H1 (cell line): ENCODE data around the gene SFMBT2. TPM values are rescaled to one million over a fixed set of nuclear protein-coding genes. Genes with fewer than 3 reads are reported as not detected.

Experiments
- CTCF ChIA-PET: fragments of 300-600 bp; sonication (Branson Sonifier 250); formaldehyde crosslinking; loops from one replicate; lab custom pipeline; 2021; ENCODE audit not compliant: partially characterized antibody; lab: Charles Lee
- POLR2A ChIA-PET: fragments of 300-600 bp; sonication (Branson Sonifier 250); formaldehyde crosslinking; loops from one replicate; lab custom pipeline; 2021; ENCODE audit warnings: inconsistent platforms; ENCODE audit not compliant: partially characterized antibody; lab: Charles Lee
- DNase-seq, 2 experiments: peaks; one replicate each; pipeline versions ENCODE4 v3.0.0 to v3.0.0-alpha.2; 2010 to 2022; ENCODE audit warnings: low spot score in 2 of 2, low read depth in 1 of 2, mixed read lengths in 1 of 2
- FAIRE-seq: peaks from 2 replicates; lab custom pipeline; 2011; peaks lifted over from hg19 to GRCh38; lab: Jason Lieb, UNC
- H2AFZ ChIP-seq: 2 replicates; pipeline ENCODE4 v1.8.1; 2012; ENCODE audit warnings: low read length, inconsistent platforms
- H2AK5ac ChIP-seq: 2 replicates; pipeline ENCODE4 v1.6.1; 2013; ENCODE audit warnings: low read depth, low read length
- H2BK120ac ChIP-seq: replicated peaks from 2 replicates; pipeline ENCODE3; 2013; ENCODE audit warnings: low read depth, low read length, inconsistent platforms
- H2BK12ac ChIP-seq: 2 replicates; pipeline ENCODE4 v1.6.1; 2013; ENCODE audit warnings: low read depth, low read length
- H2BK15ac ChIP-seq: 2 replicates; pipeline ENCODE4 v1.6.1; 2013; ENCODE audit warnings: low read length
- H2BK20ac ChIP-seq: 2 replicates; pipeline ENCODE4 v1.6.1; 2013; ENCODE audit warnings: low read length
- H2BK5ac ChIP-seq: 2 replicates; pipeline ENCODE4 v1.6.1; 2013; ENCODE audit warnings: low read depth, low read length
- H3K14ac ChIP-seq: 2 replicates; pipeline ENCODE4 v1.6.1; 2013; ENCODE audit warnings: inconsistent platforms; ENCODE audit not compliant: insufficient read length
- H3K18ac ChIP-seq: 2 replicates; pipeline ENCODE4 v1.6.1; 2013; ENCODE audit warnings: low read length; ENCODE audit errors: extremely low read depth
- H3K23ac ChIP-seq: 2 replicates; pipeline ENCODE4 v1.6.1; 2013; ENCODE audit warnings: inconsistent platforms; ENCODE audit not compliant: insufficient read length
- H3K23me2 ChIP-seq: 2 replicates; pipeline ENCODE4 v1.6.1; 2013; ENCODE audit warnings: low read depth, low read length
- H3K27ac ChIP-seq: 2 replicates; pipeline ENCODE4 v1.6.1; 2011; ENCODE audit warnings: low read depth, low read length, inconsistent platforms
- H3K27me3 ChIP-seq, 4 experiments: replicated peaks in 1 of 4; 1 replicate in 1 of 4; 2 replicates in 3 of 4; pipeline versions ENCODE4 v1.6.1 to v1.8.1; 2011 to 2013; ENCODE audit warnings: low read length in 3 of 4, mild to moderate bottlenecking in 3 of 4, inconsistent platforms in 2 of 4, mixed read lengths in 2 of 4, moderate library complexity in 1 of 4; ENCODE audit not compliant: control insufficient read depth in 3 of 4, insufficient read depth in 3 of 4; ENCODE audit errors: extremely low read depth in 1 of 4
- H3K36me3 ChIP-seq, 4 experiments: 2 replicates each; pipeline versions ENCODE4 v1.6.1 to v1.8.1; 2011 to 2013; ENCODE audit warnings: mild to moderate bottlenecking in 4 of 4, low read length in 3 of 4, moderate library complexity in 2 of 4, control low read depth in 1 of 4, inconsistent platforms in 1 of 4; ENCODE audit not compliant: insufficient read depth in 4 of 4, control insufficient read depth in 2 of 4
- H3K4ac ChIP-seq: replicated peaks from 2 replicates; pipeline ENCODE3; 2013; ENCODE audit warnings: low read length, low read depth, mixed read lengths, inconsistent platforms; ENCODE audit not compliant: insufficient read length
- H3K4me1 ChIP-seq, 4 experiments: replicated peaks in 1 of 4; 1 replicate in 1 of 4; 2 replicates in 3 of 4; pipeline versions ENCODE4 v1.6.1 to v1.8.1; 2011 to 2013; ENCODE audit warnings: low read length in 3 of 4, inconsistent platforms in 2 of 4, mixed read lengths in 1 of 4; ENCODE audit not compliant: insufficient read depth in 4 of 4, control insufficient read depth in 3 of 4
- H3K4me2 ChIP-seq, 2 experiments: 2 replicates each; pipeline versions ENCODE4 v1.6.1 to v1.8.1; 2011 to 2013; ENCODE audit warnings: low read depth in 2 of 2, low read length in 2 of 2, control low read depth in 1 of 2, inconsistent platforms in 1 of 2, mild to moderate bottlenecking in 1 of 2; ENCODE audit not compliant: insufficient read depth in 1 of 2
- H3K4me3 ChIP-seq, 4 experiments: fragments of 200-600, 300-600 bp in 1 of 4; sonication (generic), shearing (Covaris generic), sonication (Bioruptor Twin) in 1 of 4; 2 replicates each; pipeline versions ENCODE4 v1.5.1 to v1.8.1; 2011 to 2016; ENCODE audit warnings: low read length in 4 of 4, low read depth in 3 of 4, control low read depth in 2 of 4, inconsistent platforms in 2 of 4, mild to moderate bottlenecking in 2 of 4, mixed read lengths in 1 of 4, moderate library complexity in 1 of 4; ENCODE audit not compliant: insufficient read depth in 2 of 4; ENCODE audit errors: extremely low read depth in 1 of 4
- H3K56ac ChIP-seq: replicated peaks from 2 replicates; pipeline ENCODE3; 2013; ENCODE audit warnings: low read depth, mild to moderate bottlenecking, mixed read lengths, low read length, inconsistent platforms; ENCODE audit not compliant: insufficient read length
- H3K79me1 ChIP-seq: 2 replicates; pipeline ENCODE4 v1.6.1; 2013; ENCODE audit warnings: low read depth, low read length, control low read depth
- H3K79me2 ChIP-seq, 2 experiments: 2 replicates each; pipeline versions ENCODE4 v1.6.1 to v1.8.1; 2012 to 2013; ENCODE audit warnings: low read length in 2 of 2, mild to moderate bottlenecking in 2 of 2, inconsistent platforms in 1 of 2; ENCODE audit not compliant: insufficient read depth in 2 of 2, control insufficient read depth in 1 of 2
- H3K9ac ChIP-seq, 4 experiments: replicated peaks in 1 of 4; 1 replicate in 1 of 4; 2 replicates in 3 of 4; pipeline versions ENCODE4 v1.6.1 to v1.8.1; 2011 to 2013; ENCODE audit warnings: low read depth in 3 of 4, low read length in 3 of 4, control low read depth in 2 of 4, mild to moderate bottlenecking in 2 of 4, moderate library complexity in 2 of 4, inconsistent platforms in 1 of 4; ENCODE audit errors: extremely low read depth in 1 of 4
- H3K9me3 ChIP-seq, 2 experiments: 2 replicates each; pipeline versions ENCODE4 v1.6.1 to v1.8.1; 2012 to 2013; ENCODE audit warnings: mild to moderate bottlenecking in 2 of 2, moderate library complexity in 2 of 2, control low read depth in 1 of 2, inconsistent platforms in 1 of 2, low read depth in 1 of 2, low read length in 1 of 2, mixed read lengths in 1 of 2; ENCODE audit not compliant: insufficient read depth in 2 of 2
- H4K20me1 ChIP-seq, 2 experiments: replicated peaks in 1 of 2; 2 replicates each; pipeline versions ENCODE3 to v1.8.1; 2011 to 2013; ENCODE audit warnings: inconsistent platforms in 2 of 2, low read length in 2 of 2, mild to moderate bottlenecking in 1 of 2; ENCODE audit not compliant: insufficient read depth in 2 of 2, control insufficient read depth in 1 of 2
- H4K5ac ChIP-seq: 2 replicates; pipeline ENCODE4 v1.6.1; 2013; ENCODE audit warnings: low read length, low read depth, mixed read lengths, inconsistent platforms; ENCODE audit not compliant: insufficient read length
- H4K8ac ChIP-seq: 2 replicates; pipeline ENCODE4 v1.8.0; 2013; ENCODE audit warnings: mild to moderate bottlenecking, moderate library complexity, low read length, inconsistent platforms; ENCODE audit not compliant: insufficient read depth; ENCODE audit errors: extremely low read depth
- H4K91ac ChIP-seq: replicated peaks from 2 replicates; pipeline ENCODE3; 2013; ENCODE audit warnings: low read length, mixed read lengths, inconsistent platforms; ENCODE audit not compliant: insufficient read length
- BACH1 ChIP-seq: IDR thresholded peaks from 2 replicates; pipeline ENCODE4 v1.6.1; 2012; ENCODE audit warnings: low read length, improper control_type of control experiment
- EGR1 ChIP-seq: IDR thresholded peaks from 2 replicates; pipeline ENCODE4 v1.6.1; 2011; ENCODE audit warnings: low read depth, low read length, borderline replicate concordance
- EP300 ChIP-seq, 2 experiments: IDR thresholded peaks; 1 replicate in 1 of 2; 2 replicates in 1 of 2; pipeline ENCODE4 v1.6.1; 2011 to 2012; ENCODE audit warnings: low read depth in 2 of 2, low read length in 2 of 2, mild to moderate bottlenecking in 2 of 2, borderline replicate concordance in 1 of 2, inconsistent platforms in 1 of 2, moderate library complexity in 1 of 2
- HDAC2 ChIP-seq, 2 experiments: fragments of 300-600 bp in 1 of 2; sonication (generic) in 1 of 2; IDR thresholded peaks; 2 replicates each; pipeline ENCODE4 v1.6.1; 2011 to 2012; ENCODE audit warnings: low read depth in 2 of 2, low read length in 2 of 2, mild to moderate bottlenecking in 2 of 2, moderate library complexity in 2 of 2, borderline replicate concordance in 1 of 2, inconsistent platforms in 1 of 2
- KDM5A ChIP-seq: fragments of 200-600 bp; IDR thresholded peaks from 2 replicates; pipeline ENCODE4 v1.7.1; 2012; ENCODE audit warnings: mild to moderate bottlenecking, low read length, inconsistent platforms, mixed read lengths
- SIN3A ChIP-seq, 2 experiments: IDR thresholded peaks in 1 of 2; conservative IDR thresholded peaks in 1 of 2; 2 replicates each; pipeline ENCODE4 v1.6.1; 2011 to 2012; ENCODE audit warnings: low read length in 2 of 2, improper control_type of control experiment in 1 of 2, low read depth in 1 of 2, mild to moderate bottlenecking in 1 of 2
- WGBS, 2 experiments: shearing (Covaris generic) in 1 of 2; methylation state at CpG; one replicate each; pipeline versions ENCODE4 v1.1.6 to v1.1.7; 2013 to 2015; ENCODE audit warnings: low lambda C conversion rate in 2 of 2, mixed read lengths in 2 of 2, inconsistent platforms in 1 of 2, low coverage in 1 of 2, missing lambda C conversion rate in 1 of 2; ENCODE audit not compliant: insufficient replicate concordance in 2 of 2, insufficient coverage in 1 of 2, insufficient read length in 1 of 2; ENCODE audit errors: extremely low coverage in 1 of 2, missing lambda C conversion rate in 1 of 2; 5-methylcytosine and 5-hydroxymethylcytosine counted together
- polyA plus RNA-seq, 7 experiments: library from polyadenylated mRNA; depleted of rRNA in 3 of 7; stranded (reverse) in 5 of 7; unstranded in 2 of 7; fragments of >200 nt in 5 of 7; fragments of 200-250 nt in 2 of 7; gene quantifications; 1 replicate in 5 of 7; 2 replicates in 1 of 7; 4 replicates in 1 of 7; pipeline versions ENCODE4 v1.2.1 to v1.2.3, GENCODE V29; 2011 to 2013; ENCODE audit warnings: missing spikeins in 2 of 7, mixed read lengths in 2 of 7
- total RNA-seq: library from RNA; stranded (reverse); fragmentation: NEBNext Ultra II Directional; extraction: Animal tissue kit (Norgen Biotek cat#: 25700); gene quantifications from 2 replicates; pipeline ENCODE4 v1.2.1, GENCODE V29; 2021

Gene SFMBT2
- total and polyA plus RNA-seq, 2 of the 8 experiments (the other 6 are each of a cell fraction or from before 2014, with no cell fraction given) = 2.9 to 11.0 TPM

DNA sequence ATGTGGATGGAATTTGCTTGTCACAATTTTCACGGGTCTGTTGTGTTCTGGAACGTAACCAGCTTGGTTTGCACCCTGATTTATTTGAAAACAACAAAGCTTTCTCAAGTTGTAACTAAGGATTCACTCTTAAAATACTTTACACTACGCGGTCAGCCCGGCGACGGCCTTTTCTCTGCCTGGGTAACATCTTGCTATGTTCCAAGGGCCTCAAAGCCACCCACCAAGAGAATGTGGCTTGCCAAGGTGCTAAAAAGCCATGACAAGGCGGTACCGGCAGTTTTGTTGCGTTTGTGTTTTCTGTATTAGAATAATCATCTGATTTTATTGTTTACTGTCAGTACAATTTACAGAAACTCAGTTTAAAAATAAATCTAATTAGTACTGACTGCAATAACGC, 220.9 kb downstream of the SFMBT2 start:
- H3K79me1 ChIP-seq = no peaks in the 10 kb centered on the region
- no peaks in the 10 kb centered on the region for H3K79me2 ChIP-seq
- no peak for FAIRE-seq
- H3K4me2 ChIP-seq = no peak overlapping the region
- peaks cover 0 to 4% (median 0%) of the 10 kb centered on the region in 4 experiments; a peak in 3 of 8 replicates for H3K36me3 ChIP-seq
- ChIA-PET CTCF (interaction anchor here (0.9 kb wide), 1 partner anchor 21 kb away, joined by 3 read pairs; no protein-coding TSS in a partner anchor), POLR2A (no interaction called here)
- H2BK15ac ChIP-seq = no peak overlapping the region
- H4K20me1 ChIP-seq = no peaks in the 10 kb centered on the region
- H2BK20ac ChIP-seq = no peak overlapping the region
- WGBS, 2 experiments = 88% methylated on average over 11 of the region's 11 CpGs; no CpG with 5 or more reads in 1 of the 2 experiments
- no peak overlapping the region for H3K14ac ChIP-seq
- H2BK12ac ChIP-seq = no peak overlapping the region
- no peak overlapping the region for H3K4ac ChIP-seq
- H4K5ac ChIP-seq = no peak overlapping the region
- H3K56ac ChIP-seq = no peak overlapping the region
- H2BK120ac ChIP-seq = no peak overlapping the region
- H4K8ac ChIP-seq = no peak overlapping the region
- H2AFZ ChIP-seq = no peak overlapping the region
- no peaks in the 10 kb centered on the region for H3K27me3 ChIP-seq
- H3K9me3 ChIP-seq = no peaks in the 10 kb centered on the region
- H3K23me2 ChIP-seq = no peaks in the 10 kb centered on the region
- DNase-seq = no peak
- no peak overlapping the region for H3K9ac ChIP-seq
- H3K4me1 ChIP-seq = peaks cover 0 to 2% (median 0%) of the 10 kb centered on the region in 4 experiments; a peak in 1 of 7 replicates
- no peak overlapping the region for H4K91ac ChIP-seq
- no peak overlapping the region for H3K18ac ChIP-seq
- no peak overlapping the region for H2AK5ac ChIP-seq
- H3K4me3 ChIP-seq = no peak overlapping the region
- H3K23ac ChIP-seq = no peak overlapping the region
- no peak overlapping the region for H3K27ac ChIP-seq
- H2BK5ac ChIP-seq = no peak overlapping the region
- TF ChIP-seq EP300 (IDR thresholded peaks at IDR 0.05; ENCODE audit: borderline replicate concordance in 1 of 2, low read depth in 2 of 2, low read length in 2 of 2) = no peak
- no peak for TF ChIP-seq BACH1
- no peak for TF ChIP-seq KDM5A
- TF ChIP-seq SIN3A (conservative IDR thresholded peaks at IDR 0.05 in 1 of 2, IDR thresholded peaks at IDR 0.05 in 1 of 2; ENCODE audit: low read depth in 1 of 2, low read length in 2 of 2) = no peak
- TF ChIP-seq EGR1 = no peak
- no peak for TF ChIP-seq HDAC2 (IDR thresholded peaks at IDR 0.05; ENCODE audit: borderline replicate concordance in 1 of 2, low read depth in 2 of 2, low read length in 2 of 2)
